Fibroblast of peridontal ligament (primary cell): ENCODE data around the gene MRPL47.
"Not testable (repeated sequence)": the region's sequence is repeated elsewhere in the genome, so short reads cannot be mapped to it uniquely, and the experiment has no call there.

Source experiments
- DNase-seq: peaks from one replicate; pipeline ENCODE4 v3.0.0-alpha.2; 2010; ENCODE audit errors: extremely low read depth

MRPL47 gene

GRCh38 chr3:179604321-179605078, at the start of gene MRPL47, which contains the start of gene NDUFB5:
Gene MRPL47, minus strand, starts transcription at chr3:179604638. Its CDS starts 14 bp downstream, at chr3:179604624.
Gene NDUFB5, plus strand, starts transcription at chr3:179604794. Its CDS starts 22 bp downstream, at chr3:179604816.
- DNase-seq = peak; percentile 98

GRCh38 chr3:179653096-179653797, 48.8 kb upstream of the MRPL47 start:
- peak; percentile 71 for DNase-seq

GRCh38 chr3:179652447-179653095, 48.1 kb upstream of the MRPL47 start, which contains the start of gene USP13:
Gene USP13, plus strand, starts transcription at chr3:179653040. Its CDS starts 186 bp downstream, at chr3:179653226.
- peak; percentile 84 for DNase-seq

GRCh38 chr3:179651687-179652446, 47.4 kb upstream of the MRPL47 start:
- no peak for DNase-seq

- DNase-seq = no peak
Observed at GRCh38 chr3:179646177-179646576, 41.7 kb upstream of the MRPL47 start.

GRCh38 chr3:179643837-179644236, 39.4 kb upstream of the MRPL47 start:
- not testable (repeated sequence) for DNase-seq

GRCh38 chr3:179642871-179643270, 38.4 kb upstream of the MRPL47 start:
- DNase-seq = no peak

- no peak for DNase-seq
Observed at GRCh38 chr3:179640469-179640868, 36.0 kb upstream of the MRPL47 start.

- no peak for DNase-seq
Observed at GRCh38 chr3:179630753-179631451, 26.5 kb upstream of the MRPL47 start.

- no peak for DNase-seq
Observed at GRCh38 chr3:179624451-179624850, 20.0 kb upstream of the MRPL47 start.

GRCh38 chr3:179622023-179622422, 17.6 kb upstream of the MRPL47 start:
- no peak for DNase-seq

GRCh38 chr3:179615458-179616173, 11.2 kb upstream of the MRPL47 start:
- DNase-seq = peak; percentile 67

- DNase-seq = peak; percentile 48
Observed at GRCh38 chr3:179613807-179614206, 9.4 kb upstream of the MRPL47 start.

- DNase-seq = no peak
Observed at GRCh38 chr3:179610066-179610465, 5.6 kb upstream of the MRPL47 start.

GRCh38 chr3:179608931-179609720, 4.7 kb upstream of the MRPL47 start:
- no peak for DNase-seq

- DNase-seq = peak; percentile 18
Observed at GRCh38 chr3:179606534-179607085, 2.2 kb upstream of the MRPL47 start.

- DNase-seq = no peak
Observed at GRCh38 chr3:179603831-179604230, 607 bp downstream of the MRPL47 start.

GRCh38 chr3:179603321-179603720, 1.1 kb downstream of the MRPL47 start:
- no peak for DNase-seq

- no peak for DNase-seq
Observed at GRCh38 chr3:179599531-179599930, 4.9 kb downstream of the MRPL47 start.
